ENCODE data around the gene FBXO10. TPM values are rescaled to one million over a fixed set of nuclear protein-coding genes. Genes with fewer than 3 reads are reported as not detected.

Gene FBXO10
- total RNA-seq, 2 experiments from 2014 or later = 9.4 to 13.2 TPM

DNA sequence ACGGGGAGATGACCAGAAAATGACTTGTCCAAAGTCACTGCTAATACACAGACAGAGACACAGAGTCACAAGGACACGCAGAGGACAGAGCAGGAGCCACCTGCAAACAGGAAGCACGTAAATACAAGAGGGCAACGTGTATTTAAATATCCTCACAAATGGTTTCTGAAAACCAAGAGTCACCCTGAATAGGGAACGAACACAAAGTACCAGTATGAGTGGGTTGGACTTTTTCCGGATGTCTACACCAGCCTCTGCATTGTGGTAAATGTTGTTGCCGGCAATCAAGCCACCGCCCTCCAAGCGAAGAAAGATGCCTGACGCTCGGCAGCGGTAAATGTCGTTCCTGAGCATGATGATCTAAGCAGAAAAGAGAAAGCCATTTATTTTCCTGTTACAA lies 44.5 kb downstream of the FBXO10 start:
- CTCF ChIA-PET (ENCODE audit: unreplicated experiment) = no interaction called here
- H2AFZ ChIP-seq (ENCODE audit: low read length) = peak overlapping the region; percentile 53
- intact Hi-C loops (cut with micrococcal nuclease; ENCODE audit: unreplicated experiment) = loop anchor here (5.0 kb wide), 2 partner anchors 44 to 46 kb away; partner anchors contain the start of genes FBXO10 and POLR1E

DNA sequence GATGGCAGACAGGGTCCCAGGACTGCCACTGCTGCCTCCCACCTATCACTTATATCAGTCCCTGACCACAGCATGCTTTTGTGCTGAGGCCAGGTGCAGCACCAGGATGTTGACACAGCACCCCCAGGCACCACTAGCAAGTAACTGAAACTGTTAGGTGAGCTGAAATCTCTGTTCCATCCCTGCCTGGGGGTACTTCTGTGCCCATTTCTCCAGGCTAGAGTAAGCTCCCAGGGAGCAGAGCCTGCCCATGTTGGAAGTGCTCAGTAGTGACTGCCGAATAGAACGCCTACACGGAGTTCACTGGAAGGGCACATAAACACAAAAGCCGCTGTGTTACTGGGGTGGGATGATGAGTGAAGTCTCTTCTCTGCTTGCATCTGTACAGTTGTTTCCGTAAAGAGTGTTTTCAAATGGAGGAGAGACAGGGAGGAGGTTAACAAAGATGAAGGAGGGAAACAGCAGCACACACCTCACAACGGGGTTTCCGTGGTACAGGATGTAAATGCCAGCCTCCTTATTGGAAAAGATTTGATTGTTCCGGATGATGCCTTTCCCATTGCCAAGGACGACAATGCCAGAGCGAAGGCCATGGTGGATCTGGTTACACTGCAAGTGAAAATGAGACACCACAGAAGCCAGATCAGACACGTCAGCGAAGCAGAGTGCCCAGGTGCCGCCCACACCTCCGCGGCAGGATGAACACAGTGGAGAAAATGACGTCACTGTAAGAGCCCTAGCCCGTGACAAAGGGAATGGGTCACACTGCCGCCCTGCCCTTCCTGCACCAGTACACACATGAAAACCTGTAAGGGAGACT lies 47.3 kb downstream of the FBXO10 start:
- DNase-seq (ENCODE audit: low spot score) = peak; percentile 47

More for the DNA sequence above, 44.5 kb downstream of the FBXO10 start:
- H3K79me2 ChIP-seq (ENCODE audit: insufficient read depth, low read depth, low read length) = no peaks in the 10 kb centered on the region
- H3K4me3 ChIP-seq (ENCODE audit: low read depth, low read length, poor library complexity, severe bottlenecking) = peak overlapping the region; percentile 21
- TF ChIP-seq, protein P1, sequence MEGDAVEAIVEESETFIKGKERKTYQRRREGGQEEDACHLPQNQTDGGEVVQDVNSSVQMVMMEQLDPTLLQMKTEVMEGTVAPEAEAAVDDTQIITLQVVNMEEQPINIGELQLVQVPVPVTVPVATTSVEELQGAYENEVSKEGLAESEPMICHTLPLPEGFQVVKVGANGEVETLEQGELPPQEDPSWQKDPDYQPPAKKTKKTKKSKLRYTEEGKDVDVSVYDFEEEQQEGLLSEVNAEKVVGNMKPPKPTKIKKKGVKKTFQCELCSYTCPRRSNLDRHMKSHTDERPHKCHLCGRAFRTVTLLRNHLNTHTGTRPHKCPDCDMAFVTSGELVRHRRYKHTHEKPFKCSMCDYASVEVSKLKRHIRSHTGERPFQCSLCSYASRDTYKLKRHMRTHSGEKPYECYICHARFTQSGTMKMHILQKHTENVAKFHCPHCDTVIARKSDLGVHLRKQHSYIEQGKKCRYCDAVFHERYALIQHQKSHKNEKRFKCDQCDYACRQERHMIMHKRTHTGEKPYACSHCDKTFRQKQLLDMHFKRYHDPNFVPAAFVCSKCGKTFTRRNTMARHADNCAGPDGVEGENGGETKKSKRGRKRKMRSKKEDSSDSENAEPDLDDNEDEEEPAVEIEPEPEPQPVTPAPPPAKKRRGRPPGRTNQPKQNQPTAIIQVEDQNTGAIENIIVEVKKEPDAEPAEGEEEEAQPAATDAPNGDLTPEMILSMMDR (conservative IDR thresholded peaks at IDR 0.05; ENCODE audit: low read length) = no peak
- TF ChIP-seq EZH2phosphoT487 (IDR thresholded peaks at IDR 0.05; ENCODE audit: borderline replicate concordance, low read depth, low read length) = no peak
- no peaks in the 10 kb centered on the region for H4K20me1 ChIP-seq (ENCODE audit: insufficient read depth, low read length)
- H3K36me3 ChIP-seq (ENCODE audit: insufficient read depth, low read length) = peaks cover 26% of the 10 kb centered on the region
- POLR2A ChIA-PET = interaction anchor here (0.6 kb wide), 1 partner anchor 46 kb away, joined by 3 read pairs; no protein-coding TSS in a partner anchor
- peaks cover 29% of the 10 kb centered on the region for H3K4me1 ChIP-seq (ENCODE audit: insufficient read depth, low read length, poor library complexity, severe bottlenecking)
- H3K4me2 ChIP-seq (ENCODE audit: low read length) = peak overlapping the region; percentile 53
- no peaks in the 10 kb centered on the region for H3K9me2 ChIP-seq (ENCODE audit: insufficient read depth, low read length)
- peak; percentile 55 for DNase-seq (ENCODE audit: low spot score)
- H3K27ac ChIP-seq (ENCODE audit: low read depth, low read length, poor library complexity, severe bottlenecking) = peak overlapping the region; percentile 33
- no peaks in the 10 kb centered on the region for H3K9me3 ChIP-seq (ENCODE audit: low read length)
- no TSS peak for BruUV-seq (replicated peaks)

More for the DNA sequence above, 47.3 kb downstream of the FBXO10 start:
- H3K9me2 ChIP-seq (ENCODE audit: insufficient read depth, low read length) = no peaks in the 10 kb centered on the region
- POLR2A ChIA-PET = interaction anchor here (0.6 kb wide), 2 partner anchors 40 to 43 kb away, joined by 4 to 6 read pairs; partner anchors contain the start of gene POLR1E
- intact Hi-C loops (cut with micrococcal nuclease; ENCODE audit: unreplicated experiment) = no loop called here
- no peaks in the 10 kb centered on the region for H4K20me1 ChIP-seq (ENCODE audit: insufficient read depth, low read length)
- H3K4me3 ChIP-seq (ENCODE audit: low read depth, low read length, poor library complexity, severe bottlenecking) = no peak overlapping the region
- H3K79me2 ChIP-seq (ENCODE audit: insufficient read depth, low read depth, low read length) = no peaks in the 10 kb centered on the region
- no peaks in the 10 kb centered on the region for H3K9me3 ChIP-seq (ENCODE audit: low read length)
- H3K4me1 ChIP-seq (ENCODE audit: insufficient read depth, low read length, poor library complexity, severe bottlenecking) = peaks cover 29% of the 10 kb centered on the region
- BruUV-seq (replicated peaks) = no TSS peak
- H3K27ac ChIP-seq (ENCODE audit: low read depth, low read length, poor library complexity, severe bottlenecking) = no peak overlapping the region
- peak overlapping the region; percentile 38; the same call in 1 of the 2 replicates for H3K4me2 ChIP-seq (ENCODE audit: low read length)
- H3K36me3 ChIP-seq (ENCODE audit: insufficient read depth, low read length) = peaks cover 30% of the 10 kb centered on the region
- TF ChIP-seq, protein P1 (conservative IDR thresholded peaks at IDR 0.05; ENCODE audit: low read length) = no peak
- TF ChIP-seq EZH2phosphoT487 (IDR thresholded peaks at IDR 0.05; ENCODE audit: borderline replicate concordance, low read depth, low read length) = no peak
- CTCF ChIA-PET (ENCODE audit: unreplicated experiment) = no interaction called here
- H2AFZ ChIP-seq (ENCODE audit: low read length) = no peak overlapping the region; the same call in 1 of the 2 replicates
